RPMI7951 (cell line): ENCODE data around the gene INSM1. TPM values are rescaled to one million over a fixed set of nuclear protein-coding genes. Genes with fewer than 3 reads are reported as not detected.

ENCODE experiments used
- DNase-seq: peaks from one replicate; pipeline ENCODE4 v3.0.0-alpha.2; 2012; ENCODE audit warnings: low read depth
- total RNA-seq: library from RNA; depleted of rRNA; stranded (reverse); fragments of >200 nt; shearing (Covaris generic); gene quantifications from 2 replicates; pipeline ENCODE4 v1.2.3, GENCODE V29; 2014

Gene INSM1
- total RNA-seq, 1 experiment from 2014 or later = under 0.01 TPM

- peak; percentile 27 for DNase-seq
These were observed 25.6 kb downstream of the INSM1 start for GRCh38 chr20:20393207-20394120.

DNA sequence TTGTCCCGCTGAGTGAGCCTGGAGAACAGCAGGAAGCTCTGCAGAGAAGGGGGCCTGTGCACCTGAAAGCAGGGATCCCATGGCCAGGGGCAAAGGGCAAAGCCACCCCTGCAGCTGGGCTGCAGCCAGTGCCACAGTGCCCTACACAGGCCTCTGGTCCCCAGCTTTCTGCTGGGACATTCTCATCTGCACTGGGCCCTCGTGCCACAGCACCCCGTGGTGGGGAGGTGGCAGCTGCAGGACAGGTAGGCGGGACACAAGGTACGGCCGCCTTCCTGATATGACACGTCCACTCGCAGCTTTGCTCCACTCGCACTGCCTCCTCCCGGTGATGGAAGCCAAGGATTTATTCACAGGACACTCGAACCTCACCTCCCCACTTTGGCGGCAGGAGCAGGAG is 27.2 kb downstream of the INSM1 start:
- no peak for DNase-seq

- no peak for DNase-seq
These were observed 28.1 kb downstream of the INSM1 start for GRCh38 chr20:20395903-20396568.

- DNase-seq = no peak
These were observed 28.9 kb downstream of the INSM1 start for GRCh38 chr20:20396794-20397193.

- no peak for DNase-seq
These were observed 30.2 kb downstream of the INSM1 start for GRCh38 chr20:20398123-20398522.

- no peak for DNase-seq
These were observed 31.9 kb downstream of the INSM1 start for GRCh38 chr20:20399531-20400500.

DNA sequence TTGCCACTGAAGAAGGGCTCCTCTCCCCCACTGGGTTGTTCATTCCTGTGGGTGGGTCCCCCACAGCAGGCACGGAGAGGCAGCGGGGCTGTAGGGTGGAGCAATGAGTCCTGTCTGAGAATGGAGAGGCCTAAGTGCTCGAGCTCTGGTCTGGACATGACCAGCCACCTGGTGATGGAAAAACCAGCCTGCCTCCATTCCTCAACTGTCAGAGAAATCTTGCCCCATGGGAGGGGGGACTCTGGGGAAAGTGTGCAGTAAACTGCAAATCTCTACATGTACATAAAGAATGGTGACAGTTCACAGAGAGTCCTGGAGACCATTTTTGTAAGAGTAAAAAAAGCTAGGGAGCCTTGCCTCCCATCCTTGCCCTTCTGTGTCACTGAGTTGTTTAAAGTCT is 34.1 kb downstream of the INSM1 start:
- no peak for DNase-seq

GRCh38 chr20:20404633-20405032 is 36.7 kb downstream of the INSM1 start:
- DNase-seq = no peak

DNA sequence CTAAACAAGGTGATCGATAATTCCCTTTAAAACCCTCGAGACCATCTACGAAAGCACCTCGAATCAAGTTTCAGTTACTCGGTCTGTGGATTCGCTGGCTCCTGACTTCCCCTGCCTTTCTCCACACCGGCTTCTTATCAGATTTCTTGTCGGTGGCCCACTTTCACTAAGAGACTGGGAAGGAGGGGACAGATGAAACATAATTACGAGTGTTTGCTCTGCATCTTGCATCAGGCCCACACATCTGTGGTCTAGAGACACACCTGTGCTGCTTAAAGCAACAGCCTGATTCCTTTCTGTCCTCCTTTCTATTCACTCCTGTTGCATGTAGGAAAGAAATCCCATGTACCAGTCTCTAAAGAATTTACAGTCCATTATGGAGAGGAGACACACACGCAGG is 37.7 kb downstream of the INSM1 start:
- no peak for DNase-seq

DNA sequence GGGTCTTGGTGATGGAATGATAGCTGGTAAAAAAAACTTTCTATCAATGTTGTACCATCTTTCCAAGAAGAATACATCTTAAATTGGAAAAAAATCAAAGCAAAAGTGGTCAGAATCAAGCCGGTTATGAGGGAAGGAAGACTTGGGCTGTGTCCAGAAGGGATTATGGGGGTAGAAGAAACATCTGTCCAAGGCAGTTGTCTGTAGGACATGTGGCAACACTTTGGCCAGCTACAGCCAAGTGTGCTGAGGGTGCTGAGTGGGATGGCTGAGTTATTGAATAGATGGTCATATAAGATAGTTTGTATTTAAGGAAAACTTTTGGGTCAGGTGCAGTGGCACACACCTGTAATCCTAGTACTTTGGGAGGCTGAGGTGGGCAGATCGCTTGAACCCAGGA is 38.4 kb downstream of the INSM1 start:
- DNase-seq = no peak

- DNase-seq = peak; percentile 38
These were observed 40.2 kb downstream of the INSM1 start for GRCh38 chr20:20407891-20408805.

- no peak for DNase-seq
These were observed 41.4 kb downstream of the INSM1 start for GRCh38 chr20:20409331-20409730.

- DNase-seq = no peak
These were observed 42.8 kb downstream of the INSM1 start for GRCh38 chr20:20410678-20411077.

- DNase-seq = no peak
These were observed 43.5 kb downstream of the INSM1 start for GRCh38 chr20:20411402-20411801.

DNA sequence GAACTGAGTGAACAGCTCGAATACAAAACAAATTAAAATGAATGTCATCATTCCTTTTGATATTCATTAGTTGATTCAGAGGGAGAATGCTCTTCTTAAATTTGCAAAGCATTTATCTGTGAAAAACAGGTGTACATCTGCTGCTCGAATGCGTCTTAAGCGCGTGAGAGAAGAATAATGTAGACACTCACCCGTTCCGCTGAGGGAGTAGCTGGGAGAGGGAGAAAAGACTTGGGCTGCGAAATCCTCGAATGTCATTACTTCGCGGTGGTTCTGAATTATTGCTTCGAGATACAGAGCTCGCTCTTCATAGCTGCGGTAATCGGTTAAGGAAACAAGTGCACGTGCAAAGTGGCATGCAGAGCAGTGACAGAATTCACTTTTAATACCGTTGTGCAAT is 43.9 kb downstream of the INSM1 start:
- DNase-seq = no peak

DNA sequence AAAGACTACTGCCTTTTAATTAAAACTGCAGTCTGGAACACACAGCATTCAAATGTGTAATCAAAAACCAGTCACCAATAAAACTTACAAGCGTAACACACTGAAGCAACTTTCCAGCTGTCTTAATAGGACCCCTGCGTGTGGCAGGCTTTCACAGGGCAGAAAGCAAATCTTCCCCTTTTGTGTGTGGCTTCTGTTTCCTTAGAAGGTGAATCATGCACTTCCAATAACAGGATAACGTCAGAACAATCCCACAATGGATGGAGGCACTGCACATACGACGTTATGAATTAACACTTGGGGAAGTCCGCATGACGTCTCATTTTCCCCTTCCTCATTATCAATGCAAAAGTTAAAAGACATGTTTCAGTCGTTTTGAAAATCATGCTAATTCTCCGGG is 44.8 kb downstream of the INSM1 start:
- DNase-seq = no peak

- DNase-seq = no peak
These were observed 45.9 kb downstream of the INSM1 start for GRCh38 chr20:20413810-20414281.

DNA sequence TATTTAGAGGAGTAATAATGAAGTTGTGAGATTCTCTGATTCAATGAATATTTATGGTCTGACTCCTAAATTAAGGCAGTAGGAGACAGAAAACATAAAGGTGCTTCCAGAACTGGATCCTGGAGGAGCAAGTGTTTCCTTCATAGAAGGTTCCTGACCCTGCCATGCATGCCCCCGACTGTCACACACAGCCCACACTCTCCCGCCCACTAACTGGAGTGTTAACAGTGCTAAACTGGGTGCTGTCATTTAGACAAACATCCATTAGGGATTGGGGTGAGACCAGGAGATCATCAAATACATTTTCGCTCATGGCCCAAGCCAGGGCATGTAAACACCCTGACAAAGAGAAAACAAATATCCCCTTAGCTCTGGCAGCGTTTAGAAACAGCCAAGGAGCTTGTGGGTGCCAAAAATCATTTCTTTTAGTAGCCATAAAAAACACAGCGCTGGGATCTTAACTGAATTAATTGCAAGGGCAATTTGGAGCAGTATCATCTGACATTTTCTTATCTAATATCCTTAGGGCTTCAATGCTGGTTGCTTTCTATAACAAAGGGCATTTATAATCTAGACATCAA is 46.8 kb downstream of the INSM1 start:
- no peak for DNase-seq

GRCh38 chr20:20415321-20415720 is 47.4 kb downstream of the INSM1 start:
- DNase-seq = no peak
